HG03066 (cell line): ENCODE results near the gene ZMYND8.

Experiments used
- ATAC-seq: cut with Tn5 transposase; IDR thresholded peaks from one replicate; pipeline ENCODE4 v1.9.1; 2021; ENCODE audit warnings: low read depth; ENCODE audit not compliant: unreplicated experiment

Gene ZMYND8

GRCh38 chr20:47335251-47336128 is 21.0 kb downstream of the ZMYND8 start:
- no peak for ATAC-seq

- ATAC-seq = no peak
Observed at GRCh38 chr20:47334022-47334551, 22.4 kb downstream of the ZMYND8 start.

- no peak for ATAC-seq
Observed at GRCh38 chr20:47332381-47333206, 23.9 kb downstream of the ZMYND8 start.

GRCh38 chr20:47330933-47331708 is 25.4 kb downstream of the ZMYND8 start:
- ATAC-seq = no peak

GRCh38 chr20:47330071-47330470 is 26.4 kb downstream of the ZMYND8 start:
- no peak for ATAC-seq

GRCh38 chr20:47328129-47328528 is 28.4 kb downstream of the ZMYND8 start:
- no peak for ATAC-seq

GRCh38 chr20:47327711-47328110 is 28.8 kb downstream of the ZMYND8 start:
- ATAC-seq = no peak

GRCh38 chr20:47326658-47327268 is 29.7 kb downstream of the ZMYND8 start:
- ATAC-seq = no peak

GRCh38 chr20:47325242-47325641 is 31.3 kb downstream of the ZMYND8 start:
- no peak for ATAC-seq

GRCh38 chr20:47320990-47321805 is 35.3 kb downstream of the ZMYND8 start:
- ATAC-seq = no peak

GRCh38 chr20:47319517-47320252 is 36.8 kb downstream of the ZMYND8 start:
- ATAC-seq = no peak

- ATAC-seq = no peak
Observed at GRCh38 chr20:47318586-47319516, 37.6 kb downstream of the ZMYND8 start.

- no peak for ATAC-seq
Observed at GRCh38 chr20:47318027-47318585, 38.4 kb downstream of the ZMYND8 start.

GRCh38 chr20:47317127-47317895 is 39.2 kb downstream of the ZMYND8 start:
- ATAC-seq = no peak

GRCh38 chr20:47316776-47317126 is 39.7 kb downstream of the ZMYND8 start:
- ATAC-seq = no peak

- no peak for ATAC-seq
Observed at GRCh38 chr20:47315339-47316056, 41.0 kb downstream of the ZMYND8 start.
